Liver (tissue), 9 donors: ENCODE measurements around the gene OR8B4. TPM values are rescaled to one million over a fixed set of nuclear protein-coding genes. Genes with fewer than 3 reads are reported as not detected.
"Not testable (repeated sequence)": the region's sequence is repeated elsewhere in the genome, so short reads cannot be mapped to it uniquely, and the experiment has no call there.

Experiments used
- DNase-seq: peaks from one replicate; pipeline ENCODE4 v3.0.0-alpha.2; 2017; ENCODE audit warnings: low spot score
- H3K27ac ChIP-seq, 2 donors: one replicate each; pipeline ENCODE4 v1.7.0; 2013; ENCODE audit warnings: inconsistent platforms in 2 of 2, low read length in 2 of 2, control low read depth in 1 of 2, low read depth in 1 of 2, mild to moderate bottlenecking in 1 of 2
- H3K27me3 ChIP-seq, 4 donors: one replicate each; pipeline versions ENCODE4 v1.6.1 to v1.7.0; 2013; ENCODE audit warnings: low read length in 3 of 4, inconsistent platforms in 1 of 4, mild to moderate bottlenecking in 1 of 4, moderate library complexity in 1 of 4; ENCODE audit not compliant: control insufficient read depth in 4 of 4, insufficient read depth in 4 of 4
- H3K36me3 ChIP-seq, 4 donors: one replicate each; pipeline versions ENCODE4 v1.6.1 to v1.7.0; 2013; ENCODE audit warnings: low read length in 3 of 4, mild to moderate bottlenecking in 3 of 4, low read depth in 1 of 4, moderate library complexity in 1 of 4; ENCODE audit not compliant: control insufficient read depth in 4 of 4, insufficient read depth in 3 of 4
- H3K4me1 ChIP-seq, 4 donors: one replicate each; pipeline versions ENCODE4 v1.6.1 to v1.7.0; 2013; ENCODE audit warnings: low read length in 3 of 4, mild to moderate bottlenecking in 3 of 4, moderate library complexity in 1 of 4; ENCODE audit not compliant: control insufficient read depth in 4 of 4, insufficient read depth in 4 of 4
- H3K4me3 ChIP-seq, 3 donors: one replicate each; pipeline versions ENCODE4 v1.6.1 to v1.7.0; 2013; ENCODE audit warnings: low read length in 3 of 3, control low read depth in 1 of 3, low read depth in 1 of 3, mild to moderate bottlenecking in 1 of 3
- H3K9ac ChIP-seq, 2 donors: one replicate each; pipeline ENCODE4 v1.7.0; 2013; ENCODE audit warnings: low read length in 2 of 2, mild to moderate bottlenecking in 2 of 2, moderate library complexity in 2 of 2, control low read depth in 1 of 2, low read depth in 1 of 2
- H3K9me3 ChIP-seq, 4 donors: one replicate each; pipeline versions ENCODE4 v1.6.1 to v1.7.0; 2013; ENCODE audit warnings: low read length in 3 of 4; ENCODE audit not compliant: control insufficient read depth in 4 of 4
- ATF3 ChIP-seq: IDR thresholded peaks from 2 replicates; pipeline ENCODE4 v1.6.1; 2016; ENCODE audit warnings: antibody characterized with exemption
- EGR1 ChIP-seq, 2 donors: IDR thresholded peaks; 2 replicates each; pipeline ENCODE4 v1.6.1; 2016 to 2018; ENCODE audit warnings: antibody characterized with exemption in 2 of 2, low read depth in 2 of 2
- FOXA2 ChIP-seq: IDR thresholded peaks from 2 replicates; pipeline ENCODE4 v1.6.1; 2016; ENCODE audit warnings: antibody characterized with exemption
- GABPA ChIP-seq, 2 donors: IDR thresholded peaks in 1 of 2; conservative IDR thresholded peaks in 1 of 2; 2 replicates each; pipeline ENCODE4 v1.6.1; 2016; ENCODE audit warnings: antibody characterized with exemption in 2 of 2, mild to moderate bottlenecking in 1 of 2, moderate library complexity in 1 of 2
- HNF4A ChIP-seq, 2 donors: conservative IDR thresholded peaks; 2 replicates each; pipeline ENCODE4 v1.6.1; 2016; ENCODE audit warnings: antibody characterized with exemption in 2 of 2, mild to moderate bottlenecking in 2 of 2
- HNF4G ChIP-seq: IDR thresholded peaks from 2 replicates; pipeline ENCODE4 v1.6.1; 2016; ENCODE audit warnings: antibody characterized with exemption
- JUND ChIP-seq, 2 donors: IDR thresholded peaks; 2 replicates each; pipeline ENCODE4 v1.6.1; 2016; ENCODE audit warnings: antibody characterized with exemption in 2 of 2
- MAX ChIP-seq: IDR thresholded peaks from 2 replicates; pipeline ENCODE4 v1.6.1; 2016; ENCODE audit warnings: antibody characterized with exemption
- NR2F2 ChIP-seq: IDR thresholded peaks from 2 replicates; pipeline ENCODE4 v1.6.1; 2016; ENCODE audit warnings: antibody characterized with exemption
- RAD21 ChIP-seq, 2 donors: IDR thresholded peaks; 2 replicates each; pipeline ENCODE4 v1.6.1; 2016; ENCODE audit warnings: antibody characterized with exemption in 2 of 2, mild to moderate bottlenecking in 2 of 2
- REST ChIP-seq: IDR thresholded peaks from 2 replicates; pipeline ENCODE4 v1.6.1; 2016; ENCODE audit warnings: antibody characterized with exemption, mild to moderate bottlenecking
- RXRA ChIP-seq, 2 donors: IDR thresholded peaks; 2 replicates each; pipeline ENCODE4 v1.6.1; 2017 to 2018; ENCODE audit warnings: antibody characterized with exemption in 2 of 2, mild to moderate bottlenecking in 1 of 2
- SP1 ChIP-seq: IDR thresholded peaks from 2 replicates; pipeline ENCODE4 v1.6.1; 2018; ENCODE audit warnings: antibody characterized with exemption, mild to moderate bottlenecking
- TAF1 ChIP-seq: conservative IDR thresholded peaks from 2 replicates; pipeline ENCODE4 v1.6.1; 2016; ENCODE audit warnings: antibody characterized with exemption, mild to moderate bottlenecking
- WGBS: extraction: QIAGEN DNeasy Blood & Tissue Kit; methylation state at CpG from one replicate; pipeline ENCODE4 v1.1.7; 2013; 5-methylcytosine and 5-hydroxymethylcytosine counted together
- polyA plus RNA-seq, 2 donors: library from polyadenylated mRNA; stranded (reverse) in 1 of 2; unstranded in 1 of 2; fragments of 200-250 nt in 1 of 2; fragments of >200 nt in 1 of 2; fragmentation: Nextera tagmentation in 1 of 2; extraction: Ambion mirVana in 1 of 2; gene quantifications; one replicate each; pipeline versions ENCODE4 v1.2.1 to v1.2.3, GENCODE V29; 2013 to 2015
- total RNA-seq, 2 donors: library from RNA; depleted of rRNA; stranded (reverse); fragments of >200 nt; gene quantifications; one replicate each; pipeline ENCODE4 v1.2.3, GENCODE V29; 2014
- TF ChIP-seq, protein P1 (sequence below): fragments of 150-350 bp; IDR thresholded peaks from 2 replicates; pipeline ENCODE4 v1.5.1; 2017; ENCODE audit warnings: improper control_type of control experiment, low read depth, low read length; ENCODE audit not compliant: missing input control
- TF ChIP-seq, protein P2 (sequence below): IDR thresholded peaks from 2 replicates; pipeline ENCODE4 v1.6.1; 2016; ENCODE audit warnings: antibody characterized with exemption
- donor health status: healthy.
- donor health status: healthy.
- donor health status: healthy.
- donor health status: healthy.
- donor health status: healthy.

Gene OR8B4
- total and polyA plus RNA-seq, 4 donors = not detected

DNA sequence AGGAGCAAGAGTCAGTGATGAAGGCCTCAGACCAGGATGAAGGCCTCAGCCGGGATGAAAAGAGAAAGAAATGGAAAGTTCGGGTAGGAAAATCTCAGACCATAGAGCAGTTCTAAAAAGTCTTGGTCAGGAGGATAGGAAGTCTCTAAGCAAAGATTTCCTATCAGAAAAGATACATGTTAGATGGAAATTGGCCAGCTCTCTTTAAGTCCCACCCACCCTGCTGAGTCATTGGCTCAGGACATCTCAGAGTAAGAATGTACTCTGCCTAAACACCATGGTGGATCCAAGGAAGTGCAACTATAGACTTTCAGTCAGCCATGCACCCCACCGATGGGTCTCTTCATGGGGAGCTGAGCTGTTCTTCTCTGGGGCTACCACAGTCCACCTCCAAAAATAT lies 30.3 kb downstream of the OR8B4 start:
- 89% methylated on average over 3 of the region's 3 CpGs for WGBS
- no peak for TF ChIP-seq GABPA (IDR thresholded peaks at IDR 0.05 in 1 of 2, conservative IDR thresholded peaks at IDR 0.05 in 1 of 2)
- TF ChIP-seq MAX = no peak
- no peak for TF ChIP-seq HNF4G

DNA sequence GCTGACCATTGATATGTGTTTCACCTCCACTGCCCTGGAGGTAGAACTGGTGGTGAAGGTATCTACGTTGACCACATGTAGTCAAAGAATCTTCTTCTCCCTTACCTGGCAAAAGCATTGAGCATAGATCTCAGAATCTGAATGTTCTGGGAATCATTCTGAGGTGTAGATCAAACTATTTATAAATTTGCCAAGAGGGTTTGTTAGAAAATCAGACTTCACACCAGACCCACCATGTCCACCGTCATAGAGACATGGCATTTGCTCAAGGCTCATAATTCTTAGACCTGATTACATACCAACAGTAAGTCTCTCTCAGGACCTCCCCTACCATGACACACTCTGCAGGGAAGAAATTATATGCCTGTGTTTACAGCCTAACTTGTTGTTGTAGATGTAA lies 40.3 kb downstream of the OR8B4 start, which contains the start of gene OR8B2:
OR8B2 (minus strand) TSS at position 101 of the 400 bp plus-strand sequence. CDS start 1,156 bp downstream, outside the sequence.
- Histone ChIP-seq H3K27ac (no peak within 1 kb of the TSS), H3K4me3 (no peak within 1 kb of the TSS), H3K9ac (no peak within 1 kb of the TSS), H3K36me3 (no peaks in the 10 kb centered on the region), H3K9me3 (no peaks in the 10 kb centered on the region), H3K4me1 (no peaks in the 10 kb centered on the region), H3K27me3 (no peaks in the 10 kb centered on the region)
- no peak for DNase-seq
- WGBS = 83% methylated on average over 2 of the region's 2 CpGs
- TF ChIP-seq FOXA2 = no peak
- TF ChIP-seq RAD21 (IDR thresholded peaks at IDR 0.05) = no peak
- no peak for TF ChIP-seq GABPA (IDR thresholded peaks at IDR 0.05 in 1 of 2, conservative IDR thresholded peaks at IDR 0.05 in 1 of 2)

More for the DNA sequence above, 30.3 kb downstream of the OR8B4 start:
- H3K36me3 ChIP-seq = no peaks in the 10 kb centered on the region
- H3K9ac ChIP-seq = no peak overlapping the region
- H3K27ac ChIP-seq = no peak overlapping the region
- H3K4me1 ChIP-seq = no peaks in the 10 kb centered on the region
- H3K27me3 ChIP-seq = no peaks in the 10 kb centered on the region
- no peaks in the 10 kb centered on the region for H3K9me3 ChIP-seq
- no peak overlapping the region for H3K4me3 ChIP-seq
- DNase-seq = no peak

DNA sequence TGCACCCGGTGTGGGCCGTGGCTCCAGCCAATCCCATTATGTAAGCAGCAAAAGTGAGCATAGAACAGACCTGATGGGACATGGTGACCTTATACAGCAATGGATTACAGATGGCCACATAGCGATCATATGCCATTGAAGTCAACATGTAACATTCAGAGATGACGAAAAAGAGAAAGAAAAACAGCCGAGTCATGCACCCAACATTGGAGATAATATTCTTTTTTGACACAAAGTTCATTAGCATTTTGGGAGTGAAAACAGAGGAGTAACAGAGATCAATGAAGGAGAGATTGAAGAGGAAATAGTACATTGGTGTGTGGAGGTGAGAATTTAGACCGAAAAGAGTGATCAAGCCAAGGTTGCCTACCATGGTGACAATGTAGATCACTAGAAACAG lies 41.8 kb downstream of the OR8B4 start:
- not testable (repeated sequence) for H3K4me1 ChIP-seq, H3K36me3 ChIP-seq, H3K27me3 ChIP-seq, H3K27ac ChIP-seq, H3K4me3 ChIP-seq, H3K9me3 ChIP-seq, DNase-seq, H3K9ac ChIP-seq
- WGBS = 78% methylated on average over 4 of the region's 6 CpGs

- Histone ChIP-seq H3K36me3 (no peaks in the 10 kb centered on the region), H3K9me3 (no peaks in the 10 kb centered on the region), H3K27ac (no peak overlapping the region), H3K4me1 (no peaks in the 10 kb centered on the region), H3K9ac (no peak overlapping the region), H3K27me3 (peaks cover 0 to 3% (median 0%) of the 10 kb centered on the region in 4 donors), H3K4me3 (no peak overlapping the region)
- DNase-seq = no peak
- 94% methylated on average over 2 of the region's 2 CpGs for WGBS
- TF ChIP-seq RAD21 (IDR thresholded peaks at IDR 0.05) (no peak), FOXA2 (no peak), EGR1 (IDR thresholded peaks at IDR 0.05; ENCODE audit: low read depth in 2 of 2) (no peak), ATF3 (no peak), MAX (no peak), GABPA (IDR thresholded peaks at IDR 0.05 in 1 of 2, conservative IDR thresholded peaks at IDR 0.05 in 1 of 2) (no peak), SP1 (no peak), REST (no peak), NR2F2 (no peak), HNF4A (conservative IDR thresholded peaks at IDR 0.05) (no peak), JUND (IDR thresholded peaks at IDR 0.05) (no peak), TAF1 (no peak), RXRA (IDR thresholded peaks at IDR 0.05) (no peak)
- TF ChIP-seq, protein P1, sequence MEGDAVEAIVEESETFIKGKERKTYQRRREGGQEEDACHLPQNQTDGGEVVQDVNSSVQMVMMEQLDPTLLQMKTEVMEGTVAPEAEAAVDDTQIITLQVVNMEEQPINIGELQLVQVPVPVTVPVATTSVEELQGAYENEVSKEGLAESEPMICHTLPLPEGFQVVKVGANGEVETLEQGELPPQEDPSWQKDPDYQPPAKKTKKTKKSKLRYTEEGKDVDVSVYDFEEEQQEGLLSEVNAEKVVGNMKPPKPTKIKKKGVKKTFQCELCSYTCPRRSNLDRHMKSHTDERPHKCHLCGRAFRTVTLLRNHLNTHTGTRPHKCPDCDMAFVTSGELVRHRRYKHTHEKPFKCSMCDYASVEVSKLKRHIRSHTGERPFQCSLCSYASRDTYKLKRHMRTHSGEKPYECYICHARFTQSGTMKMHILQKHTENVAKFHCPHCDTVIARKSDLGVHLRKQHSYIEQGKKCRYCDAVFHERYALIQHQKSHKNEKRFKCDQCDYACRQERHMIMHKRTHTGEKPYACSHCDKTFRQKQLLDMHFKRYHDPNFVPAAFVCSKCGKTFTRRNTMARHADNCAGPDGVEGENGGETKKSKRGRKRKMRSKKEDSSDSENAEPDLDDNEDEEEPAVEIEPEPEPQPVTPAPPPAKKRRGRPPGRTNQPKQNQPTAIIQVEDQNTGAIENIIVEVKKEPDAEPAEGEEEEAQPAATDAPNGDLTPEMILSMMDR = no peak
- TF ChIP-seq, protein P2, sequence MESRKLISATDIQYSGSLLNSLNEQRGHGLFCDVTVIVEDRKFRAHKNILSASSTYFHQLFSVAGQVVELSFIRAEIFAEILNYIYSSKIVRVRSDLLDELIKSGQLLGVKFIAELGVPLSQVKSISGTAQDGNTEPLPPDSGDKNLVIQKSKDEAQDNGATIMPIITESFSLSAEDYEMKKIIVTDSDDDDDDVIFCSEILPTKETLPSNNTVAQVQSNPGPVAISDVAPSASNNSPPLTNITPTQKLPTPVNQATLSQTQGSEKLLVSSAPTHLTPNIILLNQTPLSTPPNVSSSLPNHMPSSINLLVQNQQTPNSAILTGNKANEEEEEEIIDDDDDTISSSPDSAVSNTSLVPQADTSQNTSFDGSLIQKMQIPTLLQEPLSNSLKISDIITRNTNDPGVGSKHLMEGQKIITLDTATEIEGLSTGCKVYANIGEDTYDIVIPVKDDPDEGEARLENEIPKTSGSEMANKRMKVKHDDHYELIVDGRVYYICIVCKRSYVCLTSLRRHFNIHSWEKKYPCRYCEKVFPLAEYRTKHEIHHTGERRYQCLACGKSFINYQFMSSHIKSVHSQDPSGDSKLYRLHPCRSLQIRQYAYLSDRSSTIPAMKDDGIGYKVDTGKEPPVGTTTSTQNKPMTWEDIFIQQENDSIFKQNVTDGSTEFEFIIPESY = no peak
Observed at GRCh38 chr11:124380585-124380984, 44.1 kb downstream of the OR8B4 start.
